HG02938 (cell line): Measurements from ENCODE around the gene TCP11X2.
"Not testable (repeated sequence)": the region's sequence is repeated elsewhere in the genome, so short reads cannot be mapped to it uniquely, and the experiment has no call there.

Source experiments
- ATAC-seq: cut with Tn5 transposase; IDR thresholded peaks from one replicate; pipeline ENCODE4 v1.9.1; 2021; ENCODE audit warnings: mild to moderate bottlenecking, moderate library complexity; ENCODE audit not compliant: unreplicated experiment

TCP11X2 gene

GRCh38 chrX:102471762-102472220, at the start of gene TCP11X2:
Gene TCP11X2 (minus strand): TSS chrX:102471812.
- ATAC-seq = not testable (repeated sequence)

- ATAC-seq = no peak
Observed at GRCh38 chrX:102517326-102517725, 45.7 kb upstream of the TCP11X2 start.

GRCh38 chrX:102515975-102516941, 44.6 kb upstream of the TCP11X2 start, which contains the start of gene TMSB15A:
Gene TMSB15A (minus strand): TSS chrX:102516739.
- ATAC-seq = peak; percentile 92

GRCh38 chrX:102514536-102514935, 42.9 kb upstream of the TCP11X2 start:
- ATAC-seq = no peak

GRCh38 chrX:102498732-102499131, 27.1 kb upstream of the TCP11X2 start:
- ATAC-seq = no peak

GRCh38 chrX:102491766-102492165, 20.2 kb upstream of the TCP11X2 start:
- ATAC-seq = no peak

GRCh38 chrX:102478765-102479164, 7.2 kb upstream of the TCP11X2 start:
- ATAC-seq = not testable (repeated sequence)

- not testable (repeated sequence) for ATAC-seq
Observed at GRCh38 chrX:102470215-102470614, 1.4 kb downstream of the TCP11X2 start.

- not testable (repeated sequence) for ATAC-seq
Observed at GRCh38 chrX:102458615-102459014, 13.0 kb downstream of the TCP11X2 start.

GRCh38 chrX:102439908-102440307, 31.7 kb downstream of the TCP11X2 start, which contains the start of gene NXF2B:
Gene NXF2B (minus strand): TSS chrX:102440008. CDS start chrX:102380036, 59,972 bp downstream.
- ATAC-seq = not testable (repeated sequence)

GRCh38 chrX:102414493-102414892, 57.1 kb downstream of the TCP11X2 start:
- ATAC-seq = not testable (repeated sequence)
